Stimulated activated CD4-positive, alpha-beta T cell treated with anti-CD3 and anti-CD28 coated beads, Interleukin-2, amount 100 ng/mL, for 4 hours (primary cell): ENCODE data around the gene HIF3A.
"Not testable (repeated sequence)": the region's sequence is repeated elsewhere in the genome, so short reads cannot be mapped to it uniquely, and the experiment has no call there.

Experiments used
- DNase-seq: peaks from one replicate; pipeline ENCODE4 v3.0.0-alpha.2; 2020; ENCODE audit warnings: low read depth

Gene HIF3A

DNA sequence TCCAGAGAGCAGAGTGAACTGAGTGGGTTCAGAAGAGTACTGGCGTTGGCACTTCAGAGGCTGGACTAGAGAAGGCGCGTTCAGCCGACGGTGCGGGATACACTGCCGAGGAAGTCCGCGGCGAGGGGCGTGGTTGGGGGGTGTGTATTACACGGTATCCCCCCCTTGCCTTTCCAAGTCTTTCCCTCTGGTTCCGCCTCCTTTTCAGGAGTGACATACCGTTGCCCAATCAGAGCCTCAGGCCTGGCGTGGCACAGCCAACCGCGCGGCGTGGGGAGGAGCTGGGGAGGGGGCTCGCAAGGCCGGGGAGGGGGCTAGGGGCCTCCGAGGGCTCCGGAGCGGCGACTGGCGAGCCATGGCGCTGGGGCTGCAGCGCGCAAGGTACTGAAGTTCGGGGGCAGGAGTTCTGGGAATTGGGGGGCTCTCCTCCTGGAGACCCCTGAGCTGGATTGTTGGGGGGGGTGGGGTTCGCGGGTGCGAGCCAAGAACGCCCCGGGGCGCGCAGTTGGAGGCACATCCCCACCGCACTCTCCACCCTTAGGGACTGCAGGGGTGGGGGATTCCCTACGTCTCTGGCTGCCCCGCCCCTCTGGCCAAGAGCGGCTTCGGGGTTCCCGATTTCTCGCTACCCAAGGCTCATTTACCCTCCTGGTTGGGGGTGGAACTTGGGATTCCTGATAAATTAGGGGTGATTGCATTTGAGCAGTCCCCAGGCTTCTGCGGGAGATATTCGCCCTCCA lies at the start of gene HIF3A:
Gene HIF3A (plus strand): TSS at position 321 of the 740 bp plus-strand sequence. CDS start 35 bp downstream, at position 356.
- no peak for DNase-seq

DNA sequence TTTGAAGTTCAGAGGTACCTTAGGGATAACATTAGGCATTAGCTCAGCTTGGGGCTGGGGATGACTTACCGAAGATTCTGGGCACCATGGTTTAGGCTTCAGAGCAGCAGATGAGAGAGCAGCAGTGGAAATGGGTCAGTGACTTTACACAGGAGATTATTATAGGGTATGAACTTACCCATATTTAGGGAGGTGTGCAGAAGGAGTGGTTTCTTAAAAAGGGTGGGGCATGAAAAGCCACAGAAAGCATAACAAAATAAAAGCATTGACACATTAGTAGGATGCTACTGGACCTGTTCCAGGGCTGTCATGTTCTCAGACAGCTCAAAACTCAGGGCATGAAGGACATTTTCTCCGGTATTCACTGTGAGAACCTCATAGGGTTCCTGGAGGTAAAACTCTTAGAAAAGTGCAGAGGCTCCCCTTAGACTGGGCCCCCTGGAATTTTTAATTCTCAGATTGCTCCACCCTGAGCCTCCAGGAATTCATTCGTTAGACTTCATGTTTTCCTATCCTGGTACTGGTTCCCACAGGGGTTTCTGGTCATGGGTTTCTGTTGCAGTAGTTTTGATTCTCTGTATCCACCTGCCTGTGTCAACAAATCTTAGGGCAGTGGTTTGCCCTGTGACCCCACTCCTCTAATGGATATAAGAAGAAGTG lies 46.6 kb upstream of the HIF3A start:
- no peak for DNase-seq

DNA sequence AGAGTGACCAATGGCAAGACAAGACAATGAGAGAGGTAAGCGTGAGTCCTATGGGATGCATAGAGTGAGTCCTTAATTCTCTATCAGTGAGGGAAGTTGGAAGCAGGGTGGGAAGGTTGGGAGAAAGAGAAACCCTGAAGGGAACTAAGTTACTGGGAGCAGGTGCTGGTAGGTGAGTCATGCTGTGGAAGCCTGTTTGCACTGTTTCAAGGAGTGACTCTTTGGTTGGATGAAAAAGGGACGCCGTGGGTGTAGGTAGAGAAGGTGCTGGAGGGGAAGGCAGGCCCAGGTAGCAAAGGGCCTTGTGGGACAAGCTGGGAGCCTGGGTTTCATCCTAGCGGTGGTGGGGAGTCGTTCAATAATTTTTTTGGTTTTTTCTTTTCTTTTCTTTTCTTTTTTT lies 45.4 kb upstream of the HIF3A start:
- no peak for DNase-seq

DNA sequence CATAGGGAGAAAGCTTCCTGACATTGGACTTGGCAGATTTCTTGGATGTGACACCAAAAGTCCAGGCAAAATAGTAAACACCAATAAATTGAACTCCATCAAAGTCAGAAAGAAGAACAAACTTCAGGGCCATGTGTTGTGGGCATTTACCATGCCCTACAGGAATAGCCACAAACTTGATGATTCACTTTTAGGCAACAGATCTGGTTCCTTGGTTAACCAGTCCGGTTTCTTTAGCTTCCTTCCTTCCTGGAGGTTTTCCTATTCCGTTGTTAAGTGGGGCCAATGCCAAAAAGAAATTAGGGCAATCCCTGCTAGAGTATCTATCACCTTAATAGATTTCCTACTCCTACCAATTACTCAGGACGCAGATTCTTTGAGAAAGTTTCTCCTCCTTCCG lies 42.1 kb upstream of the HIF3A start:
- no peak for DNase-seq

DNA sequence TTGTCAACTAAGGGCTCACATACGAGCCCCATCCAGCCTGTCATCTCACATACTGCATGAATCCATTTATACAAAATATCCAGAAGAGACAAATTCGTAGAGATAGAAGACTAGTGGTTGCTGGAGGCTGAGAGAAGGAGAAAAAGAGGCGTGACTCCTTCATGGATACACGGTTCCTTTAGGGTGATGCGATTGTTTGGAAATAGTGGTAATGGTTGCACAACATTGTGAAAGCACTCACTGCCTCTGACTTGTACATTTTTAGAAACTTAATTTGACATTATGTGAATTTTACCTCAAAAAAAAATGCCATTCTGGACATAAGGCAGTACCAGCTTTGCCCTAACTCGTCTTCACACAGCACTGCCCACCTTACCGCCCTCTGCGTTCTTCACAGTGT lies 40.0 kb upstream of the HIF3A start:
- DNase-seq: no peak

DNA sequence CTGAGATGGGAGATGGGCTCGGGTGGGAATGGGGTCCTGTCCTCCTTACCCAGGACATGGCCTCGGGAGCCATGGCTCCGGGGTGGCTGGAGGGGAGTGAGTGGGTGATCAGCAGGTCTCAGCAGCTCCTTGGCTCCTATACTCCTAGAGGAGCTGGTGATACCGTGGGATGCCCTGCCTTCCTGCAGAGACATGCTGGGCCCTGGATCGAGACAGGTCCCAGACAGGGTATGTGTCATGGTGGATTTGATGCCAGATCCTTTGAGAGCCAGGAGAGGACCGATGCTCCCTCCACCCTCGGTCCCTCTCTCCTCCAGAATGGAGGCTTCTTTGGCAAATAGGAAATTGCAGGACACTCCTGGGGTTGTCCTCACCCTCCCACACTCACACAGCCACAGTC lies 35.3 kb upstream of the HIF3A start:
- DNase-seq: not testable (repeated sequence)

DNA sequence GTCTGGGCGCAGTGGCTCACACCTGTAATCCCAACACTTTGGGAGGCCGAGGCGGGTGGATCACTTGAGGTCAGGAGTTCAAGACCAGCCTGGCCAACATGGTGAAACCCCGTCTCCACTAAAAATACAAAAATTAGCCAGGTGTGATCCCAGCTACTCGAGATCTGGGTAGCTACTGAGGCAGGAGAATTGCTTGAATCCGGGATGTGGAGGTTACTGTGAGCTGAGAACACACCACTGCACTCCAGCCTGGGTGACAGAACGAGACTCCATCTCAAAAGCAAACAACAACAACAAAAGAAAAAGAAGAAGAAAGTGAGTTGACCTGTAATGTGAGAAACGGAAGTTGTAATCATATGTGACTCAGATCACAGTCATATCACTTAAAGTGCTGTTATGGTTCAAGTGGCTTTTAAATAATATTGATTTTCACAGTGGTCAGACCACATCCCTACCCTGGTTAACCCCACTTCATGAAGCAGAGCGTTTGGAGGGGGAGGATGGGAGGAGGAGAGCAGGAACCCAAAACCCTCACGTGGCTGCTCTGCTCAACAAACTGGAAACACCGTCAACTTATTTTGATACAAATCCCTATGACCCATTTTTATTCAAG lies 34.1 kb upstream of the HIF3A start:
- peak; percentile 9 for DNase-seq

DNA sequence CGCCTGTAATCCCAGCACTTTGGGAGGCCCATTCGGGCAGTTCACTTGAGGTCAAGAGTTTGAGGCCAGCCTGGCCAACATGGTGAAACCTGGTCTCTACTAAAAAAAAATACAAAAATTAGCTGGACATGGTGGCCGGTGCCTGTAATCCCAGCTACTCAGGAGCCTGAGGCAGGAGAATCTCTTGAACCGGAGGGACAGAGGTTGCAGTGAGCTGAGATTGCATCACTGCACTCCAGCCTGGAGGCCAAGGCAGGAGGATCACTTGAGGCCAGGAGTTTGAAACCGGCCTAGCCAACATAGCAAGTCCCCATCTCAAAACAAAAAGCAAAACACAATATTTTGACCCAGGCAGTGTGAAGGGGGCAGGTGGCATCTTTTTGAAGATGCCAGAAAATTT lies 32.0 kb upstream of the HIF3A start:
- DNase-seq: not testable (repeated sequence)

DNA sequence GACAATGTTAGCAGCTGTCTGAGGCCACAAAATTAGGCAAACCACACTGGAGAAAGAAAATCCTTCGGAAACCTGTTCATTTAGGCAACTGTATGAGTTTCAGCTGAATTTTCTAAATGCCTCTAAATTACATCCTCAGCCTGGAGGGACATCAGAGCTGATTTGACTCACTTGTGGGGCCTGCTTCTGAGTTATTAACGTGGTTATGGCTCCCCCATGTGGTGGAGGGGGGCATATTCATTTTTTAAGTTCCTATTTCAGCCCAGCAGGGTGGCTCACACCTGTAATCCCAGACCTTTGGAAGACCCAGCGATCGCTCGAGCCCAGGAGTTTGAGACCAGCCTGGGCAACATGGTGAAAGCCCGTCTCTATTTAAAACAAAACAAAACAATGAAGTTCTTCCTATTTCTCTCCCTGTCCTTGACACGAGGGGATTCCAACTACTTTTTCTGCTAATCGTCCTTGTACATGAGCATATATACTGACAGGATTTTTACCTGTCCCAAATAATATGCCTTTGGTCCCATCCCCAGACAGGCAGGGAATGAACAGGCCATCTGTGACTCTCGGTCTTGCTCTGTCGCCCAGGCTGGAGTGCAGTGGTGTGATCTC lies 31.5 kb upstream of the HIF3A start:
- DNase-seq: peak; percentile 56

DNA sequence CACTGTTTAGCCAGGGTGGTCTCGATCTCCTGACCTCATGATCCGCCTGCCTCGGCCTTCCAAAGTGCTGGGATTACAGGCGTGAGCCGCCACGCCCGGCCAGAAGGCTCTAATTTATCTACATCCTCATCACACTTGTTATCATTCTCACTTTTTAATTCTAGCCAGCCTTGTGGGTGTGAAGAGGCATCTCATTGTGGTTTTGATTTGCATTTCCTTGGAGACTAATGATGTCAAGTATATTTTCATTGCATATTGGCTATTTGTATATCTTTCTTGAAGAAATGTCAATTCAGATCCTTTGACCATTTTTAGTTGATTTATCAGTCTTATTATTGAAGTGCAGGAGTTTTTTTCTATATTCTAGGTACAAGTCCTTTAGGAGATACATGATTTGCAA lies 27.7 kb upstream of the HIF3A start:
- no peak for DNase-seq

DNA sequence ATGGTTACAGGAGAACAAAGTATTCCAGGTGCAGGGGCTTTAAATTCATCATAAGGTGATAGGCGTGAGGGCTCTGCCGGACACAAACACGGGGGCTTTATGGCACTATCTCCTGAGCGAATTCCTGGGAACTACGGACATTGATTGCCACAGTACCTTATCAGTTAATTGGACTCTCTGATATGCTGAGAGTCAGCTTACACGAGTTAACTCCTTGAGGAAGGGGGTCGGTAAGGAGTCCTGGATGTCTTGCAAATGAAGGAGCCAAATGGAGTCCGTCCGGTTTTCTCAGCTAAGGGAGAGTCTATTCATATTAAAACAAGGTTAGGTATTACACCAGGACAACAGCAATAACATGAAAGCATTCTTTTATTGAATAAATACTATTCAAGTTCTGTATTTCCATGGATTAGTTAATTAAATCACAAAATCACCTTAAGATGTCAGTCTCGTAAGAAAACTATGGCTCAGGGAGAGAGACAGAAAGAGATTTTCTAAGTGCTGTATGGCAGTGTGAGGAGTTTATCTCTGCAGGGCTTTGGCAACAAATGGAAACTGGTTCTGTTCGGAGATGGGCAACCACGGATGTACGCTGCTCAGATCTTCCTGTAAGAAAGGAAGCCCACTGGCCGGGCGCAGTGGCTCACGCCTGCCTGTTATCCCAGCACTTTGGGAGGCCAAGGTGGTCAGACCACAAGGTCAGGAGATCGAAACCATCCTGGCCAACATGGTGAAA lies 26.2 kb upstream of the HIF3A start:
- DNase-seq: no peak

DNA sequence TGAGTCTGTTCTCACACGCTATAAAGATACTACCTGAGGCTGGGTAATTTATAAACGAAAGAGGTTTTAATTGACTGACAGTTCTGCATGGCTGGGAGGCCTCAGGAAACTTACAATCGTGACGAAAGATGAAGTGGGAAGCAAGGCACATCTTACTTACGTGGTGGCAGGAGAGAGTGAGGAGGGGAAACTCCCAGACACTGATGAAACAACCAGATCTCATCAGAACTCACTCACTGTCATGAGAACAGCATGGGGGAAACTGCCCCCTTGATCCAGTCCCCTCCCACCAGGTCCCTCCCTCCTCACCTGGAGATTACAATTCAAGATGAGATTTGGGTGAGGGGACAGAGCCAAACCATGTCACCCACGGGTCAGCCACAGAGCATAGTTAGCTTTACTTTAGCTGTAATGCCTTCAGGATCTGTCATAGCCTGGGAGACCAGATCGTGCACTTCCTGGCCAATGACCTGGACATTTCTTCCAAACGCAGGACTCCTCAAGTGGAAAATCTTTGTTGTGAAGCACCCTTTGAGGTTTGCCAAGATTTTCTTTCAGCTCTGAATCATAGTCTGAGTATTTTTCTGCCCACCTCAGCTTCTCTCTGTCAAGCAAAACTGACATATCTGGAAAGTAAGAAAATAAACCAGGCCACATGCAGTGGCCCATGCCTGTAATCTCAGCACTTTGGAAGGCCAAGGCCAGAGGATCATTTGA lies 25.2 kb upstream of the HIF3A start:
- no peak for DNase-seq

DNA sequence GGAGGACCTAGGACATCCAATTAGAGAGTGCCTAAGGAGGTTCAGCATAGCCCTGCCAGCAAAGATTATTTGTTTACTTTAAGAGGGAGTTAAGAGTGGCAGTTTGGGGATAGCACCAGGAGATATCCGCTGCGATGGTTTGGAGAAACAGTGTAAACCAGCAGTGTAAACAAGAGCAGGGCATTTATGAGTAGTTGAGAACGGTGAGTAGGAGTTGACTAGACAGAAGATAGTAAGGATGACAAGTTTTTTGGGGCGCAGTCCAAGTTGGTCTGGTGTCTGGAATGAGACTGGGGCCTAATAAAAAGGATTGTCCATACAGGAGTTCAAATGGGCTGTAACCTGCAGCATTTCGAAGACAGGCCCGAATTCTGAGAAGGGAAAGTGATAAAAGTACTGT lies 22.9 kb upstream of the HIF3A start:
- DNase-seq: not testable (repeated sequence)

DNA sequence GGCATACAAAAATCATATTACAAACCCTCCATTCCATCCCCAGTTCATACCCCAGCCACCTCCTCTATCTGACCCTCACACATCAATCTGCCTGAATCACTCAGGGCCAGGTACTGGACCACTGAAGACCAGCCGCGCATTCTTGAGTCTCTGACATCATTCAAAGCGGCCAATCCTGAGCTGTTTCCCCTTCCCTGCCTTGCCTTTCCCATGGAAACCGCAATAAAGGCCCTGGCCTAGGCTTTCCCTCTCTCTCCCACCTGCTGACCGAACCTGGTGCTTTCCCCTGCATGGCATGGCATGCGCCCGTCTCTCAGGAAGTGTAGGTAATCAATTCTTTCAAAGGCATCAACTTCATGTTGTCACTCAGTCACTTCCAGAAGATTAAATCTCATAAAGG lies 17.7 kb upstream of the HIF3A start:
- DNase-seq: no peak

DNA sequence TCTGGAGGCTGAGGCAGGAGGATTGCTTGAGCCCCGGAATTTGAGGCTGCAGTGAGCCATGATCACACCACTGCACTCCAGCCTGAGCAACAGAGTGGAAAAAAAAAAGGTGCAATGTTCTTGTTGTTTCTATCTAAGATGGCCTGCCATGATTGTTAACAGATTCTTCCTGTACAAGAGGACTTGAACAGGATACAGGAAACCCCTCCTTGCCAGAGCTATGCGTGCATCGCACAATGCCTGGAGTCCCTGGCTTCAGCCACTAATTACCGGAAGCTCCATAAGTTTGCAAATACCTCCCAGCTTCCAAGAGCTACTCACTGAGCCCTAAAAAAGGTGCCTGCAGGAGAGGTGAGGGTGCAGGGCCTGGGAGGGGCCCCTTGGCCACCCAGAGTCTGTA lies 13.1 kb upstream of the HIF3A start:
- no peak for DNase-seq

DNA sequence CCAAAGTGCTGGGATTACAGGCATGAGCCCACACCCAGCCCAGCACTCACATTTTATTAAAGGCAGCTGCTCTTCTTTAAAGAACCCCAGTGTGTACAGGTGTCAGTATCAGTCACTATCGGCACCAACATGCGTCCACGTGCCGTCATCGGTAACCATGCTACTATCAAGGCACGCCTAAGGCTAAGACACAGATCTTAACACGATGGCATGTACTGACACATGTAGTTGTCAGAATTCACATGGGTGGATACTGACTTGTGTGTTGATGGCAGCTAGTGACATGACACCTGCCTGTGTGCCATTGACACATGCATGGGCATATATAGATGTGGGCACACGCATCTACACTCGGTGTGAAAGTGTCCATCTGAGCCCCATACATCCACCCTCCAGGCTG lies 12.2 kb upstream of the HIF3A start:
- no peak for DNase-seq

DNA sequence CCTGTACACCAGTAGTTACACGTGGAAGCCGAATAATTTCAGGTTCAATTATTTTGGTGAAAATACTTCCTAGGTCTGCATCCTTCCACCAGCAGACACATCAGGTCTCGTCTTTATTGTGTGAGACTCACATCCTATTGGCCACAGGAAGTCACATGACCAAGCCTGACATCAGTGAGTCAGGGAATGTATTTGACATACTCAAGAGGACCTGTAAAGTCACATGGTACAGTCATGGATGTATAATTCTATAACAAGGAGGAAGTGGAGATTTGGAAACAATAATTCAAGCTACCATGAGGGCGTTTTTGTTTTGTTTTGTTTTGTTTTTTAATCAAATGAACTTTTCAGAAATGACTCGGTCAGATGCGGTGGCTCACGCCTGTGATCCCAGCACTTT lies 9.3 kb upstream of the HIF3A start:
- DNase-seq: no peak

DNA sequence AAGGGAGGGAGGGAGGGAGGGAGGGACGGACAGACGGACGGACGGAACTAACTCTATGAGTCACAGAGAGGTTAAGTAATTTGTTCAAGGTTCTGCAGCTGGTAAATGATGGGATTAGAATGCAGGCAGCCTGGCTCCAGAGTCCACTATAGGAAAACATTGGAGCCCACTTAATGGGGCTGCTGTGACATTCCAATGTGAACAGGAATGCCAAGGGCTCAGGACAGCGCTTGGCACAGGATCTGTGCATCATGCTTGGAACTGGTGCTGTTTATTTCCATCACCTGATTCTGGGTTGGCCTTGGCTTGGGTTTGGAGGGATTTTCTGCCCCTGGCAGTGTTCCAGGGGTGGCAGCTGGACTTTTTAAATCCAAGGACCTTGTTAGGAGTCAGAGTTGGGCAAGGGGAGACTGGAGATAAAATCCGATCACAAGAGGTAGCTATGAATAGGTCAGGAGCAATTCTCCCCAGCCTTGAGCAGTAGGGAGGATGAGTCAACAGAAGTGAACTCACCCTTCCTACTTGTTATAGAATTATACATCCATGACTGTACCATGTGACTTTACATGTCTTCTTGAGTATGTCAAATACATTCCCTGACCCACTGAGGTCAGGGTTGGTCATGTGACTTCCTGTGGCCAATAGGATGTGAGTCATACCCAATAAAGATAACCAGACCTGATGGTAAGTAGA lies 7.8 kb upstream of the HIF3A start:
- no peak for DNase-seq

DNA sequence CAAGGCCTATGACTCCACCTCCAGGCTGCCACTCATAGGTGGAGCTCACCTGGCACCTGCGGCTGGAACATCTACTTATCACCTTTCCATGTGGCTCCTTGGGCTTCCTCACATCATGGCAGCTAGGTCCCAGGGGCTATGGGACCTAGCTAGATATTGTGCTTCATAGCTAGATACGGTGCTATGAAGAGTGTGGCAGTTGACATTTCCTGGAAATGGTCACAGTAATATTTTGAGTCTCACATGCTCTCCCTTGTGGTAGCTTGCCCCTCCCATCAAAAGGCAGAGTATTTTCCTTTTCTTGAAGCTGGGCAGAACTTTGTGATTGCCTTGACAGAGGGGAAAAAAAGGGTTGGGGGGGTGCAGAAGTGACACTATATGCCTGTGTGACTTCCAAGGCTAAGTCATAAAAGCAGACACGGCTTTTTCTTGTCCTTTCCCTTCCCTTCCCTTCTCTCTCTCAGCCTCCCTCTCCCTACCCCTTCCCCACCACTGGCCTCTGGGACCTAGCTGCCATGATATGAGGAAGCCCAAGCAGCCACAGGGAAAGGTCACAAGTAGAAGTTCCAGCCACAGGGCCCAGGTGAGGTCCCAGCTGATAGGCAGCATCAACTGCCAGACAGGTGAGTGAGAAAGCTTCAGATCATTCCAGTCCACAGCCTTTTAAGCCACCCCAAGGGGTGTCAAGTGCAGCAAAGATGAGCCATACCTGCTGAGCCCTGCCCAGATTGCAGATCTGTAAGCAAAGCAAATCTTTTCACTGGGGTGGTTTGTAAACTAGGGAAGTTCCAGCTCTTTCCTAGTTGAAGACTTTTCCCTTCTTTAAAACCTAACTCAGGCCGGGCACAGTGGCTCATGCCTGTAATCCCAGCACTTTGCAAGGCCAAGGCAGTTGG lies 6.9 kb upstream of the HIF3A start:
- DNase-seq: no peak

DNA sequence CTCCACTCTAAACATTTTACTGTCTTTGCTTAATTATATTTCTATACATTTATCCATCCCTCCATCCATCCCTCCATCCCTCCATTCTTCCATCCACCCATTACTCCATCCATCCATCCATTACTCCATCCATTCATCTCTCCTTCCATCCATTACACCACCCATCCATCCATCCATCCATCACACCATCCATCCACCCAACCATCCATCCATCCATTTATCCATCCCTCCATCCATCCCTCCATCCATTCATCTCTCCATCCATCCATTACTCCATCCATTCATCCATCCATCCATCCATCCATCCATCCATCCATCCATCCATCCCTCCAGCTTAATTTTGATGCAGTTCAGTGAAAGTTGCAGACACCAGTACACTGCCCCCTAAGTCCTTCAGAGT lies 5.0 kb upstream of the HIF3A start:
- no peak for DNase-seq
